ENCODE data around the gene CELF6.

The CELF6 gene

GRCh38 chr15:72272213-72272996 lies 47.6 kb downstream of the CELF6 start, which contains the start of gene PARP6:
PARP6 (minus strand) TSS chr15:72272554; CDS start chr15:72267477, 5,077 bp downstream.
- DNase-seq (ENCODE audit: low read depth in 2 of 3, low spot score in 1 of 3), result peak; percentile 96 to 98 (median 98)

- peak in 1 of 3 donors; percentile 3 for DNase-seq (ENCODE audit: low read depth in 2 of 3, low spot score in 1 of 3)
Observed at GRCh38 chr15:72271895-72272212, 48.1 kb downstream of the CELF6 start.

- no peak for DNase-seq (ENCODE audit: low read depth in 2 of 3, low spot score in 1 of 3)
Observed at GRCh38 chr15:72271221-72271620, 48.7 kb downstream of the CELF6 start.

- DNase-seq (ENCODE audit: low read depth in 2 of 3, low spot score in 1 of 3), result no peak
Observed at GRCh38 chr15:72269739-72270138, 50.2 kb downstream of the CELF6 start.

GRCh38 chr15:72265031-72265430 lies 54.9 kb downstream of the CELF6 start:
- no peak for DNase-seq (ENCODE audit: low read depth in 2 of 3, low spot score in 1 of 3)

GRCh38 chr15:72252663-72253299 lies 67.2 kb downstream of the CELF6 start:
- no peak for DNase-seq (ENCODE audit: low read depth in 2 of 3, low spot score in 1 of 3)

GRCh38 chr15:72249142-72249810 lies 70.7 kb downstream of the CELF6 start:
- DNase-seq (ENCODE audit: low read depth in 2 of 3, low spot score in 1 of 3), result no peak

GRCh38 chr15:72248514-72248913 lies 71.4 kb downstream of the CELF6 start:
- DNase-seq (ENCODE audit: low read depth in 2 of 3, low spot score in 1 of 3), result no peak

- DNase-seq (ENCODE audit: low read depth in 2 of 3, low spot score in 1 of 3), result no peak
Observed at GRCh38 chr15:72242775-72243370, 77.1 kb downstream of the CELF6 start.

- DNase-seq (ENCODE audit: low read depth in 2 of 3, low spot score in 1 of 3), result no peak
Observed at GRCh38 chr15:72239652-72240051, 80.3 kb downstream of the CELF6 start.

- no peak for DNase-seq (ENCODE audit: low read depth in 2 of 3, low spot score in 1 of 3)
Observed at GRCh38 chr15:72238586-72238985, 81.4 kb downstream of the CELF6 start.

- no peak for DNase-seq (ENCODE audit: low read depth in 2 of 3, low spot score in 1 of 3)
Observed at GRCh38 chr15:72237853-72238224, 82.1 kb downstream of the CELF6 start.

GRCh38 chr15:72237029-72237852 lies 82.7 kb downstream of the CELF6 start:
- DNase-seq (ENCODE audit: low read depth in 2 of 3, low spot score in 1 of 3), result peak; percentile 73 to 77 (median 77)

- DNase-seq (ENCODE audit: low read depth in 2 of 3, low spot score in 1 of 3), result no peak
Observed at GRCh38 chr15:72236381-72237003, 83.5 kb downstream of the CELF6 start.

GRCh38 chr15:72235298-72235697 lies 84.7 kb downstream of the CELF6 start:
- DNase-seq (ENCODE audit: low read depth in 2 of 3, low spot score in 1 of 3), result no peak

Measured in stimulated activated CD4-positive, alpha-beta T cell treated with anti-CD3 and anti-CD28 coated beads, Interleukin-12 subunit alpha, Interleukin-12 subunit beta, amount 100 ng/mL, for 48 hours (primary cell).